ENCODE results near the gene SESN3.

DNA sequence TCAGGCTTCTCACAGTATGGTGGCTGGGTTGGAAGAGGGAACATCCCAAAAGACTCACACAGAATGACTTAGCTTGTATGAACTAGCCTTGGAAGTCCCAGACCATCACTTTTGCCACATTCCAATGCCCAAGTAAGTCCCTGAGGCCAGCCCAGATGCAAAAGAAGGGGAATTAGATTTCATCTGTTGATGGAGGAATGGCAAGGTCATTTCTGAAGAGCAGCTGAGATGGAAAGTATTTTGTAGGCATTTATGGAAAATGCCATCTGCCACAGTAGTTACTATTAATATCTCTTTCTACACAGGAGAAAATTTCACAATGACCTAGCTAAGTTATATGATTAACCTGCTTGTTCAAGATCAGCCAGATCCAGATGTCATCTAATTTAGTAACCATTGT lies 82.6 kb downstream of the SESN3 start:
- TF ChIP-seq SUZ12 (IDR thresholded peaks at IDR 0.05; ENCODE audit: extremely low read depth, insufficient read depth, insufficient read length) (no peak), YY1 (IDR thresholded peaks at IDR 0.05; ENCODE audit: insufficient read depth, insufficient read length) (no peak)
